H1 (cell line): ENCODE results near the gene VENTX. TPM values are rescaled to one million over a fixed set of nuclear protein-coding genes. Genes with fewer than 3 reads are reported as not detected.

Source experiments
- CTCF ChIA-PET: fragments of 300-600 bp; sonication (Branson Sonifier 250); formaldehyde crosslinking; loops from one replicate; lab custom pipeline; 2021; ENCODE audit not compliant: partially characterized antibody; lab: Charles Lee
- POLR2A ChIA-PET: fragments of 300-600 bp; sonication (Branson Sonifier 250); formaldehyde crosslinking; loops from one replicate; lab custom pipeline; 2021; ENCODE audit warnings: inconsistent platforms; ENCODE audit not compliant: partially characterized antibody; lab: Charles Lee
- DNase-seq, 2 experiments: peaks; one replicate each; pipeline versions ENCODE4 v3.0.0 to v3.0.0-alpha.2; 2010 to 2022; ENCODE audit warnings: low spot score in 2 of 2, low read depth in 1 of 2, mixed read lengths in 1 of 2
- FAIRE-seq: peaks from 2 replicates; lab custom pipeline; 2011; peaks lifted over from hg19 to GRCh38; lab: Jason Lieb, UNC
- H2AFZ ChIP-seq: 2 replicates; pipeline ENCODE4 v1.8.1; 2012; ENCODE audit warnings: low read length, inconsistent platforms
- H2AK5ac ChIP-seq: 2 replicates; pipeline ENCODE4 v1.6.1; 2013; ENCODE audit warnings: low read depth, low read length
- H2BK120ac ChIP-seq: replicated peaks from 2 replicates; pipeline ENCODE3; 2013; ENCODE audit warnings: low read depth, low read length, inconsistent platforms
- H2BK12ac ChIP-seq: 2 replicates; pipeline ENCODE4 v1.6.1; 2013; ENCODE audit warnings: low read depth, low read length
- H2BK15ac ChIP-seq: 2 replicates; pipeline ENCODE4 v1.6.1; 2013; ENCODE audit warnings: low read length
- H2BK20ac ChIP-seq: 2 replicates; pipeline ENCODE4 v1.6.1; 2013; ENCODE audit warnings: low read length
- H2BK5ac ChIP-seq: 2 replicates; pipeline ENCODE4 v1.6.1; 2013; ENCODE audit warnings: low read depth, low read length
- H3K14ac ChIP-seq: 2 replicates; pipeline ENCODE4 v1.6.1; 2013; ENCODE audit warnings: inconsistent platforms; ENCODE audit not compliant: insufficient read length
- H3K18ac ChIP-seq: 2 replicates; pipeline ENCODE4 v1.6.1; 2013; ENCODE audit warnings: low read length; ENCODE audit errors: extremely low read depth
- H3K23ac ChIP-seq: 2 replicates; pipeline ENCODE4 v1.6.1; 2013; ENCODE audit warnings: inconsistent platforms; ENCODE audit not compliant: insufficient read length
- H3K23me2 ChIP-seq: 2 replicates; pipeline ENCODE4 v1.6.1; 2013; ENCODE audit warnings: low read depth, low read length
- H3K27ac ChIP-seq: 2 replicates; pipeline ENCODE4 v1.6.1; 2011; ENCODE audit warnings: low read depth, low read length, inconsistent platforms
- H3K27me3 ChIP-seq, 4 experiments: replicated peaks in 1 of 4; 1 replicate in 1 of 4; 2 replicates in 3 of 4; pipeline versions ENCODE4 v1.6.1 to v1.8.1; 2011 to 2013; ENCODE audit warnings: low read length in 3 of 4, mild to moderate bottlenecking in 3 of 4, inconsistent platforms in 2 of 4, mixed read lengths in 2 of 4, moderate library complexity in 1 of 4; ENCODE audit not compliant: control insufficient read depth in 3 of 4, insufficient read depth in 3 of 4; ENCODE audit errors: extremely low read depth in 1 of 4
- H3K36me3 ChIP-seq, 4 experiments: 2 replicates each; pipeline versions ENCODE4 v1.6.1 to v1.8.1; 2011 to 2013; ENCODE audit warnings: mild to moderate bottlenecking in 4 of 4, low read length in 3 of 4, moderate library complexity in 2 of 4, control low read depth in 1 of 4, inconsistent platforms in 1 of 4; ENCODE audit not compliant: insufficient read depth in 4 of 4, control insufficient read depth in 2 of 4
- H3K4ac ChIP-seq: replicated peaks from 2 replicates; pipeline ENCODE3; 2013; ENCODE audit warnings: low read length, low read depth, mixed read lengths, inconsistent platforms; ENCODE audit not compliant: insufficient read length
- H3K4me1 ChIP-seq, 4 experiments: replicated peaks in 1 of 4; 1 replicate in 1 of 4; 2 replicates in 3 of 4; pipeline versions ENCODE4 v1.6.1 to v1.8.1; 2011 to 2013; ENCODE audit warnings: low read length in 3 of 4, inconsistent platforms in 2 of 4, mixed read lengths in 1 of 4; ENCODE audit not compliant: insufficient read depth in 4 of 4, control insufficient read depth in 3 of 4
- H3K4me2 ChIP-seq, 2 experiments: 2 replicates each; pipeline versions ENCODE4 v1.6.1 to v1.8.1; 2011 to 2013; ENCODE audit warnings: low read depth in 2 of 2, low read length in 2 of 2, control low read depth in 1 of 2, inconsistent platforms in 1 of 2, mild to moderate bottlenecking in 1 of 2; ENCODE audit not compliant: insufficient read depth in 1 of 2
- H3K4me3 ChIP-seq, 4 experiments: fragments of 200-600, 300-600 bp in 1 of 4; sonication (generic), shearing (Covaris generic), sonication (Bioruptor Twin) in 1 of 4; 2 replicates each; pipeline versions ENCODE4 v1.5.1 to v1.8.1; 2011 to 2016; ENCODE audit warnings: low read length in 4 of 4, low read depth in 3 of 4, control low read depth in 2 of 4, inconsistent platforms in 2 of 4, mild to moderate bottlenecking in 2 of 4, mixed read lengths in 1 of 4, moderate library complexity in 1 of 4; ENCODE audit not compliant: insufficient read depth in 2 of 4; ENCODE audit errors: extremely low read depth in 1 of 4
- H3K56ac ChIP-seq: replicated peaks from 2 replicates; pipeline ENCODE3; 2013; ENCODE audit warnings: low read depth, mild to moderate bottlenecking, mixed read lengths, low read length, inconsistent platforms; ENCODE audit not compliant: insufficient read length
- H3K79me1 ChIP-seq: 2 replicates; pipeline ENCODE4 v1.6.1; 2013; ENCODE audit warnings: low read depth, low read length, control low read depth
- H3K79me2 ChIP-seq, 2 experiments: 2 replicates each; pipeline versions ENCODE4 v1.6.1 to v1.8.1; 2012 to 2013; ENCODE audit warnings: low read length in 2 of 2, mild to moderate bottlenecking in 2 of 2, inconsistent platforms in 1 of 2; ENCODE audit not compliant: insufficient read depth in 2 of 2, control insufficient read depth in 1 of 2
- H3K9ac ChIP-seq, 4 experiments: replicated peaks in 1 of 4; 1 replicate in 1 of 4; 2 replicates in 3 of 4; pipeline versions ENCODE4 v1.6.1 to v1.8.1; 2011 to 2013; ENCODE audit warnings: low read depth in 3 of 4, low read length in 3 of 4, control low read depth in 2 of 4, mild to moderate bottlenecking in 2 of 4, moderate library complexity in 2 of 4, inconsistent platforms in 1 of 4; ENCODE audit errors: extremely low read depth in 1 of 4
- H3K9me3 ChIP-seq, 2 experiments: 2 replicates each; pipeline versions ENCODE4 v1.6.1 to v1.8.1; 2012 to 2013; ENCODE audit warnings: mild to moderate bottlenecking in 2 of 2, moderate library complexity in 2 of 2, control low read depth in 1 of 2, inconsistent platforms in 1 of 2, low read depth in 1 of 2, low read length in 1 of 2, mixed read lengths in 1 of 2; ENCODE audit not compliant: insufficient read depth in 2 of 2
- H4K20me1 ChIP-seq, 2 experiments: replicated peaks in 1 of 2; 2 replicates each; pipeline versions ENCODE3 to v1.8.1; 2011 to 2013; ENCODE audit warnings: inconsistent platforms in 2 of 2, low read length in 2 of 2, mild to moderate bottlenecking in 1 of 2; ENCODE audit not compliant: insufficient read depth in 2 of 2, control insufficient read depth in 1 of 2
- H4K5ac ChIP-seq: 2 replicates; pipeline ENCODE4 v1.6.1; 2013; ENCODE audit warnings: low read length, low read depth, mixed read lengths, inconsistent platforms; ENCODE audit not compliant: insufficient read length
- H4K8ac ChIP-seq: 2 replicates; pipeline ENCODE4 v1.8.0; 2013; ENCODE audit warnings: mild to moderate bottlenecking, moderate library complexity, low read length, inconsistent platforms; ENCODE audit not compliant: insufficient read depth; ENCODE audit errors: extremely low read depth
- H4K91ac ChIP-seq: replicated peaks from 2 replicates; pipeline ENCODE3; 2013; ENCODE audit warnings: low read length, mixed read lengths, inconsistent platforms; ENCODE audit not compliant: insufficient read length
- TEAD4 ChIP-seq: IDR thresholded peaks from 2 replicates; pipeline ENCODE4 v1.6.1; 2012; ENCODE audit warnings: low read depth, low read length, inconsistent platforms, mixed read lengths
- WGBS, 2 experiments: shearing (Covaris generic) in 1 of 2; methylation state at CpG; one replicate each; pipeline versions ENCODE4 v1.1.6 to v1.1.7; 2013 to 2015; ENCODE audit warnings: low lambda C conversion rate in 2 of 2, mixed read lengths in 2 of 2, inconsistent platforms in 1 of 2, low coverage in 1 of 2, missing lambda C conversion rate in 1 of 2; ENCODE audit not compliant: insufficient replicate concordance in 2 of 2, insufficient coverage in 1 of 2, insufficient read length in 1 of 2; ENCODE audit errors: extremely low coverage in 1 of 2, missing lambda C conversion rate in 1 of 2; 5-methylcytosine and 5-hydroxymethylcytosine counted together
- polyA plus RNA-seq, 7 experiments: library from polyadenylated mRNA; depleted of rRNA in 3 of 7; stranded (reverse) in 5 of 7; unstranded in 2 of 7; fragments of >200 nt in 5 of 7; fragments of 200-250 nt in 2 of 7; gene quantifications; 1 replicate in 5 of 7; 2 replicates in 1 of 7; 4 replicates in 1 of 7; pipeline versions ENCODE4 v1.2.1 to v1.2.3, GENCODE V29; 2011 to 2013; ENCODE audit warnings: missing spikeins in 2 of 7, mixed read lengths in 2 of 7
- total RNA-seq: library from RNA; stranded (reverse); fragmentation: NEBNext Ultra II Directional; extraction: Animal tissue kit (Norgen Biotek cat#: 25700); gene quantifications from 2 replicates; pipeline ENCODE4 v1.2.1, GENCODE V29; 2021

VENTX gene
- total and polyA plus RNA-seq, 2 of the 8 experiments (the other 6 are each of a cell fraction or from before 2014, with no cell fraction given), result 5.6 TPM

GRCh38 chr10:133239990-133240389, 2.3 kb downstream of the VENTX start:
- Histone ChIP-seq H3K27ac (no peak overlapping the region), H4K91ac (no peak overlapping the region), H3K79me1 (0 out of 2 replicates have a peak, but pooled peaks cover 2% of the 10 kb centered on the region), H2BK5ac (no peak overlapping the region), H2AFZ (no peak overlapping the region), H3K9me3 (no peaks in the 10 kb centered on the region), H3K18ac (no peak overlapping the region), H2AK5ac (no peak overlapping the region), H3K4ac (no peak overlapping the region), H3K79me2 (no peaks in the 10 kb centered on the region), H3K23me2 (peaks cover 12% of the 10 kb centered on the region; the same call in 1 of the 2 replicates), H3K56ac (no peak overlapping the region), H3K4me1 (peaks cover 3 to 22% (median 14%) of the 10 kb centered on the region in 4 experiments), H4K5ac (no peak overlapping the region), H4K20me1 (peaks cover 0 to 4% of the 10 kb centered on the region in 2 experiments), H3K27me3 (peaks cover 23 to 44% (median 41%) of the 10 kb centered on the region in 4 experiments), H2BK15ac (no peak overlapping the region), H2BK120ac (no peak overlapping the region), H2BK20ac (no peak overlapping the region), H3K14ac (no peak overlapping the region), H3K9ac (no peak overlapping the region), H4K8ac (no peak overlapping the region), H2BK12ac (no peak overlapping the region), H3K4me2 (no peak overlapping the region), H3K36me3 (peaks cover 0 to 5% (median 0%) of the 10 kb centered on the region in 4 experiments; a peak in 4 of 8 replicates), H3K23ac (no peak overlapping the region), H3K4me3 (no peak overlapping the region)
- 90% methylated on average over 15 of the region's 15 CpGs; no CpG with 5 or more reads in 1 of the 2 experiments for WGBS, 2 experiments
- DNase-seq, result no peak
- TF ChIP-seq TEAD4, result no peak
- ChIA-PET POLR2A (interaction anchor here (1.0 kb wide), 1 partner anchor 15 kb away, joined by 3 read pairs; no protein-coding TSS in a partner anchor), CTCF (interaction anchor here (1.0 to 1.2 kb wide), 3 partner anchors 14 to 23 kb away, joined by 3 to 5 read pairs (median 3); no protein-coding TSS in a partner anchor)
- no peak for FAIRE-seq
